Loucy (cell line): ENCODE results near the gene VIPR2.

Experiments used
- CTCF ChIP-seq: fragments of 200-600 bp; sonication (generic); conservative IDR thresholded peaks from 2 replicates; pipeline ENCODE4 v1.5.1; 2014; ENCODE audit warnings: mild to moderate bottlenecking, antibody characterized with exemption, low read length
- EZH2phosphoT487 ChIP-seq: fragments of 200-600 bp; IDR thresholded peaks from 2 replicates; pipeline ENCODE4 v1.6.1; 2018; ENCODE audit warnings: antibody characterized with exemption, mild to moderate bottlenecking, moderate library complexity, borderline replicate concordance

- no peak for TF ChIP-seq CTCF
- TF ChIP-seq EZH2phosphoT487, result no peak
Measured at GRCh38 chr7:158992759-158993158, 151.9 kb downstream of the VIPR2 start.
